ENCODE data around the gene ACSL1. TPM values are rescaled to one million over a fixed set of nuclear protein-coding genes. Genes with fewer than 3 reads are reported as not detected.

The ACSL1 gene
- total and polyA plus RNA-seq, 2 of the 8 experiments (the other 6 are each of a cell fraction or from before 2014, with no cell fraction given): 2.3 to 8.7 TPM

DNA sequence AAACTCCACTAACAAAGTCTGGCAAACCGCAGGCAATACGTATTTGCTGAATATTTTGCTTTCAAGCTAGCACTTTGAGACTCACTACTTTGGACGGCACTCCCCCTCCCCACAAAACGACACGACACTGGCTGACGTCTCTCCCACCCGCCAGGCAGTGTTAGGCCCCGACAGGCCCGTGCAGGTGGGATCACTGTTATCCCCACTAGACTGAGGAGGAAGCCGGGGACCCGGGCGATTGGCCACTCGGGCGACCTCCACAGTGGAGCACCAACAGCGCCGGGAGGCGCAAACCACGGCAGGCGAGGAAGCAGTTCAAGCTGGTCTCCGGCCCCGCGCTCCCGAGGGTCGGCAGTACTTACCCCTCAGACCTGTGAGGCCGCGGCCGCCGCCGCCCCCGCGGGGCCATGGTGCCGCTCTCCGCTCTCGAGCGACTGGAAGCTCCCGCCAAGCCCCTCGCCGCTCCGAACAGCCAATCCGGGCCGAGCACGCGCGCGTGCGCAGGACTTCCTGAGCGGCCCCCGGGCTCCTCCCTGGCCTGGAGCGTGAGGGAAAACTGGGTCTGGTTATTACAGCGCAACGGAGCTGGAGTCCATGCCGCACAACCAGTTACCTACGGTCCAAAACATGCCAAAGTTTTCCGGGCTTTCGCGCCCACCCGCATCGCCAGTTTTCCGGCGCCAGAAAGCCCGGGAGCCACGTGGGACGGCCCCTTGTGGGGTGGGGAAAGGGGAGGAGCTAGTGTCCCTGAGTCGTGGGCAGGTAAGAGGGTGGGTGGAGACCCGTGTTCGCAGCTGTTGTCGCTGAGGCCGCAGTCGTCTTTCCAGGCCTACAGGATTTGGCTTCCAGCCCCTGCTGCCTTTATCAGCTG lies 91.9 kb downstream of the ACSL1 start, which contains the start of gene CENPU:
CENPU (minus strand) TSS at position 443 of the 871 bp plus-strand sequence; CDS start at position 409, 34 bp downstream.
- peak within 1 kb of the TSS; percentile 51 for H4K5ac ChIP-seq (ENCODE audit: insufficient read length, low read depth, low read length)
- H4K8ac ChIP-seq (ENCODE audit: extremely low read depth, insufficient read depth, low read length): peak within 1 kb of the TSS; percentile 97; the same call in 1 of the 2 replicates
- no peaks in the 10 kb centered on the region; a peak in 1 of 4 replicates for H3K9me3 ChIP-seq (ENCODE audit: insufficient read depth in 2 of 2, low read depth in 1 of 2, low read length in 1 of 2)
- peak within 1 kb of the TSS; percentile 96 for H3K18ac ChIP-seq (ENCODE audit: extremely low read depth, low read length)
- H4K20me1 ChIP-seq (replicated peaks in 1 of 2; ENCODE audit: control insufficient read depth in 1 of 2, insufficient read depth in 2 of 2, low read length in 2 of 2): peaks cover 2 to 9% of the 10 kb centered on the region in 2 experiments
- peak within 1 kb of the TSS; percentile 86 for H3K23ac ChIP-seq (ENCODE audit: insufficient read length)
- H3K4me2 ChIP-seq (ENCODE audit: insufficient read depth in 1 of 2, low read depth in 2 of 2, low read length in 2 of 2): peak within 1 kb of the TSS; percentile 68 to 78
- H2BK20ac ChIP-seq (ENCODE audit: low read length): no peak within 1 kb of the TSS
- peak within 1 kb of the TSS; percentile 87; the same call in 1 of the 2 replicates for H2AK5ac ChIP-seq (ENCODE audit: low read depth, low read length)
- peaks cover 0 to 8% (median 3%) of the 10 kb centered on the region in 4 experiments; a peak in 4 of 7 replicates for H3K4me1 ChIP-seq (replicated peaks in 1 of 4; ENCODE audit: control insufficient read depth in 3 of 4, insufficient read depth in 4 of 4, low read length in 3 of 4)
- peak within 1 kb of the TSS; percentile 14 for H3K14ac ChIP-seq (ENCODE audit: insufficient read length)
- peak; percentile 97 to 99 for DNase-seq (ENCODE audit: low read depth in 1 of 2, low spot score in 2 of 2)
- peak within 1 kb of the TSS; percentile 93 for H3K27ac ChIP-seq (ENCODE audit: low read depth, low read length)
- peaks cover 8 to 49% of the 10 kb centered on the region in 2 experiments for H3K79me2 ChIP-seq (ENCODE audit: control insufficient read depth in 1 of 2, insufficient read depth in 2 of 2, low read length in 2 of 2)
- H4K91ac ChIP-seq (replicated peaks; ENCODE audit: insufficient read length, low read length): peak within 1 kb of the TSS; percentile 56
- H2AFZ ChIP-seq (ENCODE audit: low read length): no peak within 1 kb of the TSS
- peak within 1 kb of the TSS; percentile 92 to 99 (median 98) for H3K4me3 ChIP-seq (ENCODE audit: extremely low read depth in 1 of 4, insufficient read depth in 2 of 4, low read depth in 3 of 4, low read length in 4 of 4)
- 0 out of 2 replicates have a peak within 1 kb of the TSS, but pooled peaks have one; percentile 75 for H2BK12ac ChIP-seq (ENCODE audit: low read depth, low read length)
- peaks cover 4% of the 10 kb centered on the region; the same call in 1 of the 2 replicates for H3K79me1 ChIP-seq (ENCODE audit: low read depth, low read length)
- CTCF ChIA-PET (ENCODE audit: partially characterized antibody): interaction anchor here (0.6 to 1.6 kb wide), 3 partner anchors 274 to 451 kb away, joined by 3 to 4 read pairs (median 4); no protein-coding TSS in a partner anchor
- WGBS, 2 experiments (ENCODE audit: extremely low coverage in 1 of 2, insufficient coverage in 1 of 2, insufficient read length in 1 of 2, insufficient replicate concordance in 2 of 2, low coverage in 1 of 2, low lambda C conversion rate in 2 of 2, missing lambda C conversion rate in 1 of 2): 2% methylated on average over 68 of the region's 69 CpGs; no CpG with 5 or more reads in 1 of the 2 experiments
- peak within 1 kb of the TSS; percentile 52 for H3K56ac ChIP-seq (replicated peaks; ENCODE audit: insufficient read length, low read depth, low read length)
- H3K9ac ChIP-seq (replicated peaks in 1 of 4; ENCODE audit: extremely low read depth in 1 of 4, low read depth in 3 of 4, low read length in 3 of 4): peak within 1 kb of the TSS; percentile 98
- H2BK15ac ChIP-seq (ENCODE audit: low read length): no peak within 1 kb of the TSS
- no peak within 1 kb of the TSS for H2BK120ac ChIP-seq (replicated peaks; ENCODE audit: low read depth, low read length)
- H3K36me3 ChIP-seq (ENCODE audit: control insufficient read depth in 2 of 4, insufficient read depth in 4 of 4, low read length in 3 of 4): peaks cover 10 to 24% (median 14%) of the 10 kb centered on the region in 4 experiments
- H2BK5ac ChIP-seq (ENCODE audit: low read depth, low read length): peak within 1 kb of the TSS; percentile 82
- no peak within 1 kb of the TSS for H3K4ac ChIP-seq (replicated peaks; ENCODE audit: insufficient read length, low read depth, low read length)
- H3K27me3 ChIP-seq (replicated peaks in 1 of 4; ENCODE audit: control insufficient read depth in 3 of 4, extremely low read depth in 1 of 4, insufficient read depth in 3 of 4, low read length in 3 of 4): no peaks in the 10 kb centered on the region
- POLR2A ChIA-PET (ENCODE audit: partially characterized antibody): interaction anchor here (0.5 to 2.1 kb wide), 27 partner anchors 11 to 781 kb away, joined by 3 to 20 read pairs (median 4); partner anchors contain the start of genes IRF2, PRIMPOL and UFSP2
- peaks cover 1% of the 10 kb centered on the region; the same call in 1 of the 2 replicates for H3K23me2 ChIP-seq (ENCODE audit: low read depth, low read length)
- FAIRE-seq: peak; percentile 74
- TF ChIP-seq POLR2AphosphoS5 (IDR thresholded peaks at IDR 0.05; ENCODE audit: low read depth, low read length): peak; percentile 32; the same call in 1 of the 2 replicates
- no peak for TF ChIP-seq CBX8 (IDR thresholded peaks at IDR 0.05; ENCODE audit: borderline replicate concordance, low read depth, low read length)
- peak; percentile 100 for TF ChIP-seq SP1 (IDR thresholded peaks at IDR 0.05; ENCODE audit: low read depth, low read length)
- peak; percentile 31; the same call in 1 of the 2 replicates for TF ChIP-seq GTF2F1 (IDR thresholded peaks at IDR 0.05; ENCODE audit: borderline replicate concordance, low read depth, low read length)
- TF ChIP-seq PHF8 (conservative IDR thresholded peaks at IDR 0.05; ENCODE audit: low read depth, low read length): peak; percentile 97
- TF ChIP-seq, protein P1, sequence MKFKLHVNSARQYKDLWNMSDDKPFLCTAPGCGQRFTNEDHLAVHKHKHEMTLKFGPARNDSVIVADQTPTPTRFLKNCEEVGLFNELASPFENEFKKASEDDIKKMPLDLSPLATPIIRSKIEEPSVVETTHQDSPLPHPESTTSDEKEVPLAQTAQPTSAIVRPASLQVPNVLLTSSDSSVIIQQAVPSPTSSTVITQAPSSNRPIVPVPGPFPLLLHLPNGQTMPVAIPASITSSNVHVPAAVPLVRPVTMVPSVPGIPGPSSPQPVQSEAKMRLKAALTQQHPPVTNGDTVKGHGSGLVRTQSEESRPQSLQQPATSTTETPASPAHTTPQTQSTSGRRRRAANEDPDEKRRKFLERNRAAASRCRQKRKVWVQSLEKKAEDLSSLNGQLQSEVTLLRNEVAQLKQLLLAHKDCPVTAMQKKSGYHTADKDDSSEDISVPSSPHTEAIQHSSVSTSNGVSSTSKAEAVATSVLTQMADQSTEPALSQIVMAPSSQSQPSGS (IDR thresholded peaks at IDR 0.05; ENCODE audit: low read length): peak; percentile 90
- TF ChIP-seq CREB1 (IDR thresholded peaks at IDR 0.05): peak; percentile 88
- peak; percentile 69; the same call in 1 of the 2 replicates for TF ChIP-seq CHD2 (IDR thresholded peaks at IDR 0.05; ENCODE audit: low read length)
- TF ChIP-seq SIN3A (conservative IDR thresholded peaks at IDR 0.05 in 1 of 2, IDR thresholded peaks at IDR 0.05 in 1 of 2; ENCODE audit: low read depth in 1 of 2, low read length in 2 of 2): peak; percentile 54 to 89; a peak in 2 of 4 replicates

All from H1 (cell line).